Loucy (cell line): Measurements from ENCODE around the gene AKNA.

Experiments
- H2AFZ ChIP-seq: fragments of 200-600 bp; sonication (generic); 2 replicates; pipeline ENCODE4 v1.6.0; 2016; ENCODE audit warnings: antibody characterized with exemption, mild to moderate bottlenecking, low read length, moderate library complexity
- H3F3A ChIP-seq: fragments of 200-600 bp; 2 replicates; pipeline ENCODE4 v1.6.0; 2016; ENCODE audit warnings: antibody characterized with exemption, low read depth, mild to moderate bottlenecking
- H3K27me3 ChIP-seq: fragments of 200-600 bp; sonication (generic); 2 replicates; pipeline ENCODE4 v1.6.1; 2014; ENCODE audit warnings: low read length, mild to moderate bottlenecking; ENCODE audit not compliant: insufficient read depth, poor library complexity, severe bottlenecking
- H3K36me3 ChIP-seq: fragments of 200-600 bp; sonication (generic); 2 replicates; pipeline ENCODE4 v1.6.1; 2016; ENCODE audit warnings: low read length; ENCODE audit not compliant: insufficient read depth
- H3K4me1 ChIP-seq: fragments of 200-600 bp; sonication (generic); 2 replicates; pipeline ENCODE4 v1.5.1; 2014; ENCODE audit warnings: low read length, mild to moderate bottlenecking; ENCODE audit not compliant: insufficient read depth, poor library complexity, severe bottlenecking
- H3K4me2 ChIP-seq: fragments of 200-600 bp; sonication (generic); 2 replicates; pipeline ENCODE4 v1.6.0; 2014; ENCODE audit warnings: antibody characterized with exemption, low read length, low read depth, mild to moderate bottlenecking; ENCODE audit not compliant: poor library complexity, severe bottlenecking
- H3K4me3 ChIP-seq: fragments of 200-600 bp; sonication (generic); 2 replicates; pipeline ENCODE4 v1.5.1; 2014; ENCODE audit warnings: low read length, mild to moderate bottlenecking, mixed read lengths; ENCODE audit not compliant: poor library complexity, severe bottlenecking
- H3K79me2 ChIP-seq: fragments of 200-600 bp; sonication (generic); 2 replicates; pipeline ENCODE4 v1.6.1; 2014; ENCODE audit warnings: low read length; ENCODE audit not compliant: insufficient read depth
- H3K9ac ChIP-seq: fragments of 200-600 bp; sonication (generic); 2 replicates; pipeline ENCODE4 v1.6.0; 2014; ENCODE audit warnings: mild to moderate bottlenecking, low read depth, low read length, moderate library complexity; ENCODE audit not compliant: poor library complexity, severe bottlenecking
- H3K9me2 ChIP-seq: fragments of 200-600 bp; sonication (generic); replicated peaks from 2 replicates; pipeline ENCODE4 v1.6.1; 2016; ENCODE audit warnings: low read depth, low read length, mixed read lengths
- H3K9me3 ChIP-seq: fragments of 200-600 bp; sonication (generic); 2 replicates; pipeline ENCODE4 v1.6.1; 2014; ENCODE audit warnings: mild to moderate bottlenecking, antibody characterized with exemption, low read length, low read depth; ENCODE audit not compliant: insufficient read depth
- H4K20me1 ChIP-seq: fragments of 200-600 bp; sonication (generic); 2 replicates; pipeline ENCODE4 v1.6.0; 2014; ENCODE audit warnings: antibody characterized with exemption, low read length, mild to moderate bottlenecking; ENCODE audit not compliant: insufficient read depth, poor library complexity, severe bottlenecking
- EZH2phosphoT487 ChIP-seq: fragments of 200-600 bp; IDR thresholded peaks from 2 replicates; pipeline ENCODE4 v1.6.1; 2018; ENCODE audit warnings: antibody characterized with exemption, mild to moderate bottlenecking, moderate library complexity, borderline replicate concordance
- TF ChIP-seq, protein P1 (sequence below): fragments of 200-600 bp; sonication (generic); conservative IDR thresholded peaks from 2 replicates; pipeline ENCODE4 v1.5.1; 2014; ENCODE audit warnings: mild to moderate bottlenecking, antibody characterized with exemption, low read length

AKNA gene

DNA sequence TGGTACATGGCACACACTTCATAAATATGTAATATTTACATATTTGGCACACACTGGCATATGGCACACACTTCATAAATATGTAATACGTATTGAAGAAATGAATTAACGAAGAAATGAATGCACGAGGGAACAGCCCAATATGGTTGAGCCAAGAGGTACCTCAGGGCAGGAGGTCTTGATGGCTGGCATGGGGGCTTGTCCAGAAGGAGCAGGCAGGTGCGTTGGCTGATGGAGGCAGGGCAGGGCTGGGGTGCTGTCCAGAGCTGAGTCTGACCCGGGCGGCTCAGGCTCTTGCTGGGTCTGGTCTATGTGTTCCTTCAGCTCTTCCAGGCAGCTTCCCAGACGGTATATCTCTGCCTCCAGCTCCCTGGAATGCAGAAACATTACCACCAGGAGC is 26.2 kb downstream of the AKNA start:
- Histone ChIP-seq H3K27me3 (no peaks in the 10 kb centered on the region), H3K36me3 (peaks cover 98% of the 10 kb centered on the region; the same call in 1 of the 2 replicates), H3K4me2 (no peak overlapping the region), H2AFZ (no peak overlapping the region), H3F3A (no peaks in the 10 kb centered on the region), H4K20me1 (no peaks in the 10 kb centered on the region), H3K4me3 (no peak overlapping the region), H3K9me3 (no peaks in the 10 kb centered on the region), H3K4me1 (peaks cover 10% of the 10 kb centered on the region), H3K9ac (no peak overlapping the region), H3K9me2 (no peaks in the 10 kb centered on the region), H3K79me2 (no peaks in the 10 kb centered on the region)
- TF ChIP-seq, protein P1, sequence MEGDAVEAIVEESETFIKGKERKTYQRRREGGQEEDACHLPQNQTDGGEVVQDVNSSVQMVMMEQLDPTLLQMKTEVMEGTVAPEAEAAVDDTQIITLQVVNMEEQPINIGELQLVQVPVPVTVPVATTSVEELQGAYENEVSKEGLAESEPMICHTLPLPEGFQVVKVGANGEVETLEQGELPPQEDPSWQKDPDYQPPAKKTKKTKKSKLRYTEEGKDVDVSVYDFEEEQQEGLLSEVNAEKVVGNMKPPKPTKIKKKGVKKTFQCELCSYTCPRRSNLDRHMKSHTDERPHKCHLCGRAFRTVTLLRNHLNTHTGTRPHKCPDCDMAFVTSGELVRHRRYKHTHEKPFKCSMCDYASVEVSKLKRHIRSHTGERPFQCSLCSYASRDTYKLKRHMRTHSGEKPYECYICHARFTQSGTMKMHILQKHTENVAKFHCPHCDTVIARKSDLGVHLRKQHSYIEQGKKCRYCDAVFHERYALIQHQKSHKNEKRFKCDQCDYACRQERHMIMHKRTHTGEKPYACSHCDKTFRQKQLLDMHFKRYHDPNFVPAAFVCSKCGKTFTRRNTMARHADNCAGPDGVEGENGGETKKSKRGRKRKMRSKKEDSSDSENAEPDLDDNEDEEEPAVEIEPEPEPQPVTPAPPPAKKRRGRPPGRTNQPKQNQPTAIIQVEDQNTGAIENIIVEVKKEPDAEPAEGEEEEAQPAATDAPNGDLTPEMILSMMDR, result no peak
- no peak for TF ChIP-seq EZH2phosphoT487

DNA sequence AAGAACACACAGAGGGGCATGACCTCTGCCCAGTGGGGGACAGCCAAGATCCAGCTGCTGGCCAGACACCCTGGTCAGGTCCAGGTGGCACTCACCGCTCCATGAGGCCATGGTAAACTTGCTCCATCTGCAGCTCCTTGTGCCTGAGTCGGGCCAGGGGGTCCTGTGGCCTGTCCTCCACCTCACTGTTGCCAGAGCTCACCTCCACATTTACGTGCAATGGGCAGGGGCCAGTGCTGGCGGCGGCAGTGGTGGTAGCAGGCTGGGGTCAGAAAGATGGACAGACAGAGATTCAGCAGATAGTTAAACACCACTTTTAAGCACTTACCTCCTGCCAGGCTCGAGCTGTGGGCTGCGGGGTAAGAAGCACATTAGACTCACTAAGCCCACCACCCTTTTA is 28.0 kb downstream of the AKNA start:
- Histone ChIP-seq H2AFZ (no peak overlapping the region), H3F3A (no peaks in the 10 kb centered on the region), H3K4me1 (peaks cover 10% of the 10 kb centered on the region), H3K9me2 (no peaks in the 10 kb centered on the region), H3K4me2 (no peak overlapping the region), H3K79me2 (no peaks in the 10 kb centered on the region), H3K27me3 (no peaks in the 10 kb centered on the region), H3K9me3 (no peaks in the 10 kb centered on the region), H3K4me3 (no peak overlapping the region), H3K36me3 (peaks cover 96% of the 10 kb centered on the region; the same call in 1 of the 2 replicates), H4K20me1 (no peaks in the 10 kb centered on the region), H3K9ac (no peak overlapping the region)
- TF ChIP-seq, protein P1, result no peak
- no peak for TF ChIP-seq EZH2phosphoT487

DNA sequence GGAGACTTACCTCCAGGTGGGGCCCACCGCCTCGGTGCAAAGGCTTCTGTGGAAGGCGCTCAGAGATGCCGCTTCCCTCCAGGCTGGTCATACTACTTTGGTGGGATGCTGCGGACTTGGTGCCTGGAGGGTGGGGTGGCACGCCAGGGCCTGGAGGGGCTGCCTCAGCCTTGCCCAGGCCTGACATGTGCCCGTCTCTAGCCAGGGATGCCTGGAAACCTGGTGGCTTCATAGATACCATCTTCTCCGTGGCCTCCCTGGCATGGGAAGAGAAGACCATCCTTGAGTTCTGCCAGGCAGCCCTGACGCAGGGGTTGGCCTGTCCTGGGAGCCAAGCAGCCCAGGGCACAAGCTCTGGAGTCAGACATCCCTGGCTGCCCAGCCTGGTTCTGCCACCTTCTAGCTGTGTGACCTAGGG is 29.9 kb downstream of the AKNA start:
- H3K4me3 ChIP-seq, result no peak overlapping the region
- H3K9me2 ChIP-seq, result no peaks in the 10 kb centered on the region
- no peaks in the 10 kb centered on the region for H3K9me3 ChIP-seq
- H3F3A ChIP-seq, result no peaks in the 10 kb centered on the region
- no peak overlapping the region for H3K9ac ChIP-seq
- H3K4me2 ChIP-seq, result no peak overlapping the region
- H3K27me3 ChIP-seq, result no peaks in the 10 kb centered on the region
- no peaks in the 10 kb centered on the region for H3K79me2 ChIP-seq
- peaks cover 89% of the 10 kb centered on the region; the same call in 1 of the 2 replicates for H3K36me3 ChIP-seq
- no peak overlapping the region for H2AFZ ChIP-seq
- no peak for TF ChIP-seq EZH2phosphoT487
- TF ChIP-seq, protein P1, result no peak
- no peaks in the 10 kb centered on the region for H3K4me1 ChIP-seq
- no peaks in the 10 kb centered on the region for H4K20me1 ChIP-seq
